ENCODE results near the gene VSIG10.
A peak's percentile ranks its signal among the peaks of the same experiment; 100 is the strongest.
"Not testable (repeated sequence)": the region's sequence is repeated elsewhere in the genome, so short reads cannot be mapped to it uniquely, and the experiment has no call there.

Gene VSIG10

DNA sequence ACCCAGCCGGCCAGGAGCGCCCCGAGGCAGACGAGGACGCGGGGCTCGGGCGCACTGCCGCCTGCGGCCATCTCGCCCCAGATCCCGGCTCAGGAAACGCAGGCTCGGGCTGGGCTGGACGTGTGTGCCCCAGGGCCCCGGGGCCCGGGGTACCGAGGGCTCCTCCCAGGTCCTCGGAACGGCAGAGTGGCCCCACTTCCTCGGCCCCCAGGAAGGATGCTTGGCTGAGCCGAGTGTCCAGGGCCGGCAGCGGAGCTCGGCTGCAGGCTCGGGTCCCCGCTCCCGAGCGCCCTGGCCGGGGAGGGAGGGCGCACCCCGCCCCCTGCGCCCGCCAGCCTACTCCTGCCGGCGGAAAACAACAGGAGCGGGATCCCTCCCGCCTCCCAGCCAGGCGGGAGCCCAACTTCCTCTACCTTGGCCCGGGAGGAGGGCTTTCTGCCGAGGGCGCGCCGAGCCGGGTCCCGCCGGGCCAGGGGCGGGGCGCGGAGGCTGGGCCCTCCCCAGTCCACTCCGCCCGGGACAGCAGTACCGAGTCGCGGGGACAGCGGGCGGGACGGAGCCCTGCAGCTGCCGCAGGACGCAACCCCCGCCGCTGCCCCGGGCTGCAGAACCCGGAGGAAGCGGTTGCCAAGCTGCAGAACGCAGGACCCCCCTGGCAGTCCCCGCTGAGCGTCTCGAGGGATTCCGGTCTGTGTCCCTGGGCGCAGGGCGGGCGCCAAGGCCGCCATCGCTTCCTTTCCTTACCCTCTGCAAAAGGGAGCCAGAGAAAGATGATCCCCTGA, at the start of gene VSIG10:
Gene VSIG10, minus strand, starts transcription at position 411 of the 782 bp plus-strand sequence. Its CDS starts 340 bp downstream, at position 71.
- no peak for DNase-seq

DNA sequence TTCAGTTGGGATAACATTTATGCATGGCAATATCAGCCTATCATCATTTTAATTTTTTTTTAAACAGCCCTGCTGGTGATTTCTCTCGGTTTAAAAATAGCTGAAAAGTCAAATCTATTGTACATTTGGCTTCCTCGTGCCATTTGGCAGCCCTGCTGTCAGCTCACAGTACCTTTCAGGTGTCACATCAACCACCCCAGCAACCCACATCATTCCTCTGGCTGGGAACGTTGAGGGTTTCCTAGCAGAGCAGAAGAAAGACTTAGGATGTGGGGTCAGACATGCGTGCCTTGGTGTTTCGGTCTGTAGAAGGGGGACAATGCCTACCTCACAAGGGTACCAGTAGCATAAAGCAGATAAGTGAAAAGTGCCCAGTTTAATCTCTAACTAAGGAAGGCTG, 47.9 kb upstream of the VSIG10 start:
- DNase-seq, result no peak

GRCh38 chr12:118150625-118151024, 46.8 kb upstream of the VSIG10 start:
- no peak for DNase-seq

DNA sequence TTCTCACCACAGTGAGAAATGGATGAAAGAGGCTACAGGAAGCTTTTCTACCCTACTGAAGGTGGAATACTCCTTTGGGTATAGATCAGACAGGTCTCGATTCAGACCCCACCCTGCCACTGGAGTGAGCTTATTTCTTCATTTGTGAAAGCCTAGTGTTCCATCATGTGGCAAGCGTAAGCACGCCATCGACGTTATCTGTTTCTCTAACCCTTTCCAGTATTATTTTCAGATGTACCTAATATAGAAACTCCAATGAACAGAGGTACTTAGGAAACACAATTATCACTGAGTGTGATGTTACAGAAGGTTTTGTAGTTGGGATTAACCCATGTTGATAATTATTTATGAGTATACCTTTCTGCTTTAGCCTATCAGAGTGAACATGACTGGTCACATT, 44.5 kb upstream of the VSIG10 start:
- no peak for DNase-seq

DNA sequence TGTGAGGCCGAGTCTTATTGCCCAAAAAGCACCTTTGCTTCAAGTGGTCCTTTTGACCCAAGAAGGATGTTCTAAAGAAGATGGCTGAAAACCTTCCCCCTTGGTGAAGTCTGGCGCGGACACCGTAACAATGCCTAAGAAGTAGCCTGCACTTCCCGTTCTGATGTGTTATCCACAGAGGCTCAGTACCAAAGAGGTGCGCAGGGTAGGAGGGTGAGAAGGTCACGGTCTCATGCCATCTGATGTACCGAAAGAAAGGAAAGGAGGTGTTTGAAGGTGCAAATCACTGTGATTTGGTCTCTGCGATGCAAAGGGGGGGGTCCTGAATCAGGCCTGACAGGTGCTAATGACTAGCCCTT, 42.0 kb upstream of the VSIG10 start:
- no peak for DNase-seq

DNA sequence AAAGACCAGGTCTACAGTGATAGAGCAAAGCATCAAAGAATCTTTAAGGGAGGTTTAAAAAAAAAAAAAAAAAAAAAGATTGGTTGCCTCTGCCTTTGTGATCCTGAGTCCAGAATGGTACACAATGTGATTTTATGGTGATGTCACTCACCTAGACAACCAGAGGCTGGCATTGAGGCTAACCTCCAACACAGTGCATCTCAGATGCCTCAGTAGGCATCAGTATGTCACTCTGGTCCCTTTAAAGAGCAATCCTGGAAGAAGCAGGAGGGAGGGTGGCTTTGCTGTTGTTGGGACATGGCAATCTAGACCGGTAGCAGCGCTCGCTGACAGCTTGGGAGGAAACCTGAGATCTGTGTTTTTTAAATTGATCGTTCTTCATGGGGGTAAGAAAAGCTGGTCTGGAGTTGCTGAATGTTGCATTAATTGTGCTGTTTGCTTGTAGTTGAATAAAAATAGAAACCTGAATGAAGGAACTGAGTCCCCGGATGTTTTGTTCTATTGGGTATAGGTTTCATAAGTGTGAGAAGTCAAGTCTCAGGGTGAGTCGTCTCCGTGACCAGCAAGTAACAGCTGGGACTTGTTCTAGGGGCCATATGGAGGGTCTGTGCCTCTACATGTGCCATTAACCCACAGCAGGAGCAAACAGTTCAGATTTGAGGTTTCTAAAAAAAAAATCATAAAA, 41.4 kb upstream of the VSIG10 start:
- DNase-seq, result no peak

DNA sequence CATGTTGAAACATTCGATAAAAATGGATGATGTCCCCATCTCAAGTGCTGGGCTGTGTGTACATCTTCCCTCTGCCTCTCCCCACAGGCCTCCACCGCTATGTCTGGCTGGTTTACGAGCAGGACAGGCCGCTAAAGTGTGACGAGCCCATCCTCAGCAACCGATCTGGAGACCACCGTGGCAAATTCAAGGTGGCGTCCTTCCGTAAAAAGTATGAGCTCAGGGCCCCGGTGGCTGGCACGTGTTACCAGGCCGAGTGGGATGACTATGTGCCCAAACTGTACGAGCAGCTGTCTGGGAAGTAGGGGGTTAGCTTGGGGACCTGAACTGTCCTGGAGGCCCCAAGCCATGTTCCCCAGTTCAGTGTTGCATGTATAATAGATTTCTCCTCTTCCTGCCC, 40.7 kb upstream of the VSIG10 start:
- no peak for DNase-seq

DNA sequence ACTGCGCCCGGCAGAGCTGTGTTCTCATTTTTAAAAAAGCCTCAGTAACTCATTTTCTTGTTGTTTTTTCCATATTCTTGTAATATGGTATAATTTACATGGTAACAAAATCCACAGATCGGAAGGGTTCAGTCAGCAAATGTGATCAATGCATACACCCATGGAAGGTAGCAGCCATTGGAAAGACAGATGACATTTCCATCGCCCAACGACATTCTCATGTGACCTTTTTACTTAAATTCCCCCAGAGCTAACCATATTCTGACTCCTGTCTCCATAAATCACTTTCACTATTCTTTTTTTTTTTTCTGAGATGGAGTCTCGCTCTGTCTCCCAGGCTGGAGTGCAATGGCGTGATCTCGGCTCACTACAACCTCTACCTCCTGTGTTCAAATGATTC, 37.0 kb upstream of the VSIG10 start:
- DNase-seq, result no peak

DNA sequence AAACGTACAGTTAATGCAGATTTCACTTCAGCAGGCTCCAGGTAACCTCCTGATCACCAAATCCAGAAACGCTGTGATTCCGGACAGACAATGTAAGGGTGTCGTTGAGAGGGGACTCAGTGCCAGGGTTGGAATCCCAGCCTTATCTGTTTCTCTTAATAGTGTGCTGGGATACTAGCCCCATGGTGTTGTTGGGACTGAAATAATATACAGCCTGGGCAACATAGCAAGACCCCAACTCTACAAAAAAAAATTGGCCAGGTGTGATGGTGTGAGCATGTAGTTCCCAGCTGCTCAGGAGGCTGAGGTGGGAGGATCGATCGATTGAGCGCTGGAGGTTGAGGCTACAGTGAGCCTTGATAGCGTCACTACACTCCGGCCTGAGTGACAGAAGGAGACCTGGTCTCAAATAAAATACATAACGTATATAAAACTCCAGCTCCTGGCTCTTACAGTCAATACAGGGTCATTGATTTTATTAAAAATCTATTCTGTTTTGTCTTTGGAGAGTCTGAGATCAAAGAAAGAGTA, 33.4 kb upstream of the VSIG10 start:
- no peak for DNase-seq

DNA sequence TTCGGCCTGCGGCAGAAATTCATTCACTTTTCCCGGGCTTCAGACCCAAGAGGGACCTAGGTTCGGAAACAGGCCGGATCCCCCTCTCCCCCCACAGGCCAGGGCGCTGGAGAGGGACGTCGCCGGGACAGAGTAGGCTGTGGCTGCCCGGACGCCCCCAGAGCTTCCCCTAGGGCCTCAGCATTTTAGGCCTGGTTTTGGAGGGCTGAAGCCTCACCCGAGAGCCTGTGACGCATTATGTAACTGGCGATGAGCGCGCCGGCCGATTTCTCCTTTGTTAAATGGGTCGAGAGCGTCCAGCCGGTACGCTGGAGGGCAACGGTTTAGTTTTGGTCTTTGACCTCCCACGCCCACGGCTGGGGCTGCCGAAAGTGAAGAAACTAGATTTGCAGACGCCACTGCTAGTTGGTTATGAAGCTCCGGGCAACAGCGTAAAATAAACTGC, 32.8 kb upstream of the VSIG10 start:
- no peak for DNase-seq

- peak; percentile 87 for DNase-seq
These were observed 32.2 kb upstream of the VSIG10 start, which contains the start of gene PEBP1 for GRCh38 chr12:118135788-118136558. TSS of gene PEBP1 (plus strand) at chr12:118136124. CDS start at chr12:118136210, 86 bp downstream.

- not testable (repeated sequence) for DNase-seq
These were observed 25.6 kb upstream of the VSIG10 start for GRCh38 chr12:118129436-118129835.

DNA sequence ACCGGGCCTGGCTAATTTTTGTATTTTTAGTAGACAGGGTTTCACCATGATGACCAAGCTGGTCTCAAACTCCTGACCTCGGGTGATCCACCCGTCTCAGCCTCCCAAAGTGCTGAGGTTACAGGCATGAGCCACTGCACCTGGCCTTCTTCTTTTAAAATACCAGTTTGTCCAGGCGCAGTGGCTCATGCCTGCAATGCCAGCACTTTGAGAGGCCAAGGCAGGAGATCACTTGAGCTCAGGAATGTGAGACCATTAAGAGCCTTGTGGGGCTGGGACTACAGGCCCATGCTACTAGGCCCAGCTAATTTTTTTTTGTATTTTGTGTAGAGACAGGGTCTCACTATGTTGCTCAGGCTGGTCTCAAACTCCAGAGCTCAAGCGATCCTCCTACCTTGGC, 24.1 kb upstream of the VSIG10 start:
- no peak for DNase-seq

DNA sequence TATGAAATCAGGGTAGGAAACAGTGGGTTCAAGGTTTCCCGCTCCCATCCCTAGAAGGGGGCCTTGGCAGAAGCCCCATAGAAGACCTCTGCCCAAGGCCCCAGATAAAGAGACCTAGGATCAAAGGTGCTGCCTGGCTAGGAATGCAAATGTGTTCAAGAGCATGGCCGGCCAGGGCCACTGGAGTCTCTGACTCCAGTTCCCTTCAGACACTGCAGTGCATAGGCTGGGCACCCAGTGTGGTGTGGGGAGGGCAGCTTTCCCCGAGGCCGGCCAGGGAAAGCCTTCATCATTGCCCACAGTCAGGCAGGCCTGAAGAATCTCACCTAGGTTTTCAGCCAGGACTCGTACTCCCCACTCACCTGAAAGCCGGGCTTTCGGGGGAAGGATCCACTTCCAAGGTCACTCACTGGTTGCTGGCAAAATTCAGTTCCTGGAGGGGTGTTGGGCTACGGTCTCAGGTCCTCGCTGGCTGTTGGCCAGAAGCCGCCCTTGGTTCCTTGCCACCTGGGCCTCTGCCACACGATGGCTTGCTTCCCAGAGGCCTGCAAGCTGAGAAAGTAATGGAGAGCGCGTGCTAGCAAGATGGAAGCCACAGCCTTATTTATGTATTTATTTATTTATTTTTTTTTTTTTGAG, 22.4 kb upstream of the VSIG10 start:
- no peak for DNase-seq

DNA sequence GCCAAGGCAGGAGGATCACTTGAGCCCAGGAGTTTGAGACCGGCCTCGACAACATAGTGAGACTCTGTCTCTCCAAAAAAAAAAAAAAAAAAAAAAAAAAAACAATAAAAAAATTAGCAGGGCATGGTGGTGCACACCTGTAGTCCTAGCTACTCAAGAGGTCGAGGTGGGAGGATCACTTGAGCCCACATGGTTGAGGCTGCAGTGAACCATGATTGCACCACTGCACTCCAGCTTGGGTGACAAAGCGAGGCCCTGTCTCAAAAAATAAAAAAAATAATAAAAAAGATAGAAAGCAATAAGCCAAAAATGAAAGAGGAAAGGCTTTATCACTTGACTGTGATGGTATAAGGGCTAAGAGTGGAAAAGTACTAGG, 21.9 kb upstream of the VSIG10 start:
- DNase-seq, result no peak

GRCh38 chr12:118124333-118124874, 20.6 kb upstream of the VSIG10 start:
- no peak for DNase-seq

GRCh38 chr12:118122264-118122663, 18.5 kb upstream of the VSIG10 start:
- DNase-seq, result no peak

DNA sequence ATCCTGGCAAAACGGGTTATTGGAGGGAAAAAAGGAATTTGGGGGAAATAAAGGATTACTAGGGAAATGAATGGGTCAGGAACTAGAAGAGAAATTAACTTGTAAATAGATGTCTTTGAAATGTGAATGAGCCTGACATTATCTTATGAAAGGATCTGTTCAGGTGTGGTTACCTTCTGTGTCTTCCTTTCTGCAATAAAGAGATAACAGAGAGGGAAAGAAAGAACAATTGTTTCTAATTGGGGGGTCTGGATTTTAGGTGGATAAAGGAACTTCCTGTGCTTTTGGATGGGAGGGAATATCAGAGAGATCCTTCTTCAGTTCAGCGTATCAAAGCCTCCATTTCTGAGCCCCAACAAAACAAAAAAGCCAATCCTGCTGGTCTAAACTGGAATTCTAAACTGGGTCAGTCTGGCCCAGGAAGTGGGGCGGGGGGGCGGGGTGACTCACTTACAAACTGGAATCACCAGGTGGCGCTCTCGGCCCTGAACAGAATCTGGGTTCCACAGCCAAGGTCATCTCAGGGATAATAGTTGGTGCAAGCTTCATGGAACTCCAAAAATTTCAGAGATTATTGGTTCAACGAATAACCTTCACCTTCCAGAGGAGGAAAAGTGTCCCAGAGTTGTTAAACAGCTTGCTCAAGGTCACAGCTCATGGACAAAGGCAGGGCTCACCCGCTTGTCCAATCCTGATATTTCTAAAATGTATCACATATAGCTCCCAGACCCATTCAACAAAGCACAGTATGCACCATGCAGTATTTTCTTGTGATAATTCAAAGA, 17.0 kb upstream of the VSIG10 start:
- peak; percentile 54 for DNase-seq

DNA sequence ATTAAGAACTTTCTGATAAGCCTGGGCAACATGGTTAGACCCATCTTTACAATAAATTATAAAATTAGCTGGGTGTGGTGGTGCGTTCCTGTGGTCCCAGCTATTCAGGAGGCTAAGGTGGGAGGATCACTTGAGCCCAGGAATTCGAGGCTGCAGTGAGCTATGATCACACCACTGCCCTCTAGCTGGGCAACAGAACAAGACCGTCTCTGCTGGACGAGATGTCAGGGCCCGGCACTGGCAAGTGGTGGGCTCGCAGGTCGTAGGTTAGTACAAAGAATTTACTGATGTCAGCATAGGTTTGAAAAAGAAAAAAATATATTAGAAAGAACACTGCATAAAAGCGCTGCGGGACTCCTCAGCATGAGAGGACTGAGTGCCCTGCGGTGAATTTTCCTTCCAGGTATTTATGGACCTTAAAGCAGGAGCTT, 15.7 kb upstream of the VSIG10 start:
- no peak for DNase-seq

DNA sequence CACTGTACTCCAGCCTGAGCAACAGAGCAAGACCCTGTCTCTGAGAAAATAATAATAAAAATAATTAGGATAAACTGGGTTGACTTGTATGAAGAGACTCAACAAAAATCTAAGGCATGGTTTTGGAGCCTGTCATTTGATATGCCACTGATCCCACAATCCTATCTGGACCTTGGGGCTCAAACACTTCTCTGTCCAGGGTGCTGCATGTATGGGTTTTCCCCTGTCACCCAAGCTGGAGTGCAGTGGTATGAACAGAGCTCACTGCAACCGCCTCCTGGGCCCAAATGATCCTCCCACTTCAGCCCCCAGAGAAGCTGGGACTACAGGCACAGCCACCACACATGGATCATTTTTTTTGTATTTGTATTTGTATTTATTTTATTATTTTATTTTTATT, 5.3 kb upstream of the VSIG10 start:
- DNase-seq, result no peak

- DNase-seq, result no peak
These were observed 3.9 kb upstream of the VSIG10 start for GRCh38 chr12:118107694-118108093.

- no peak for DNase-seq
These were observed 3.2 kb upstream of the VSIG10 start for GRCh38 chr12:118107011-118107410.
